H1 (cell line): ENCODE results near the gene SCN3A. TPM values are rescaled to one million over a fixed set of nuclear protein-coding genes. Genes with fewer than 3 reads are reported as not detected.
A peak's percentile ranks its signal among the peaks of the same experiment; 100 is the strongest.

Experiments
- CTCF ChIA-PET: fragments of 300-600 bp; sonication (Branson Sonifier 250); formaldehyde crosslinking; loops from one replicate; lab custom pipeline; 2021; ENCODE audit not compliant: partially characterized antibody; lab: Charles Lee
- POLR2A ChIA-PET: fragments of 300-600 bp; sonication (Branson Sonifier 250); formaldehyde crosslinking; loops from one replicate; lab custom pipeline; 2021; ENCODE audit warnings: inconsistent platforms; ENCODE audit not compliant: partially characterized antibody; lab: Charles Lee
- DNase-seq, 2 experiments: peaks; one replicate each; pipeline versions ENCODE4 v3.0.0 to v3.0.0-alpha.2; 2010 to 2022; ENCODE audit warnings: low spot score in 2 of 2, low read depth in 1 of 2, mixed read lengths in 1 of 2
- FAIRE-seq: peaks from 2 replicates; lab custom pipeline; 2011; peaks lifted over from hg19 to GRCh38; lab: Jason Lieb, UNC
- H2AFZ ChIP-seq: 2 replicates; pipeline ENCODE4 v1.8.1; 2012; ENCODE audit warnings: low read length, inconsistent platforms
- H2AK5ac ChIP-seq: 2 replicates; pipeline ENCODE4 v1.6.1; 2013; ENCODE audit warnings: low read depth, low read length
- H2BK120ac ChIP-seq: replicated peaks from 2 replicates; pipeline ENCODE3; 2013; ENCODE audit warnings: low read depth, low read length, inconsistent platforms
- H2BK12ac ChIP-seq: 2 replicates; pipeline ENCODE4 v1.6.1; 2013; ENCODE audit warnings: low read depth, low read length
- H2BK15ac ChIP-seq: 2 replicates; pipeline ENCODE4 v1.6.1; 2013; ENCODE audit warnings: low read length
- H2BK20ac ChIP-seq: 2 replicates; pipeline ENCODE4 v1.6.1; 2013; ENCODE audit warnings: low read length
- H2BK5ac ChIP-seq: 2 replicates; pipeline ENCODE4 v1.6.1; 2013; ENCODE audit warnings: low read depth, low read length
- H3K14ac ChIP-seq: 2 replicates; pipeline ENCODE4 v1.6.1; 2013; ENCODE audit warnings: inconsistent platforms; ENCODE audit not compliant: insufficient read length
- H3K18ac ChIP-seq: 2 replicates; pipeline ENCODE4 v1.6.1; 2013; ENCODE audit warnings: low read length; ENCODE audit errors: extremely low read depth
- H3K23ac ChIP-seq: 2 replicates; pipeline ENCODE4 v1.6.1; 2013; ENCODE audit warnings: inconsistent platforms; ENCODE audit not compliant: insufficient read length
- H3K23me2 ChIP-seq: 2 replicates; pipeline ENCODE4 v1.6.1; 2013; ENCODE audit warnings: low read depth, low read length
- H3K27ac ChIP-seq: 2 replicates; pipeline ENCODE4 v1.6.1; 2011; ENCODE audit warnings: low read depth, low read length, inconsistent platforms
- H3K27me3 ChIP-seq, 4 experiments: replicated peaks in 1 of 4; 1 replicate in 1 of 4; 2 replicates in 3 of 4; pipeline versions ENCODE4 v1.6.1 to v1.8.1; 2011 to 2013; ENCODE audit warnings: low read length in 3 of 4, mild to moderate bottlenecking in 3 of 4, inconsistent platforms in 2 of 4, mixed read lengths in 2 of 4, moderate library complexity in 1 of 4; ENCODE audit not compliant: control insufficient read depth in 3 of 4, insufficient read depth in 3 of 4; ENCODE audit errors: extremely low read depth in 1 of 4
- H3K36me3 ChIP-seq, 4 experiments: 2 replicates each; pipeline versions ENCODE4 v1.6.1 to v1.8.1; 2011 to 2013; ENCODE audit warnings: mild to moderate bottlenecking in 4 of 4, low read length in 3 of 4, moderate library complexity in 2 of 4, control low read depth in 1 of 4, inconsistent platforms in 1 of 4; ENCODE audit not compliant: insufficient read depth in 4 of 4, control insufficient read depth in 2 of 4
- H3K4ac ChIP-seq: replicated peaks from 2 replicates; pipeline ENCODE3; 2013; ENCODE audit warnings: low read length, low read depth, mixed read lengths, inconsistent platforms; ENCODE audit not compliant: insufficient read length
- H3K4me1 ChIP-seq, 4 experiments: replicated peaks in 1 of 4; 1 replicate in 1 of 4; 2 replicates in 3 of 4; pipeline versions ENCODE4 v1.6.1 to v1.8.1; 2011 to 2013; ENCODE audit warnings: low read length in 3 of 4, inconsistent platforms in 2 of 4, mixed read lengths in 1 of 4; ENCODE audit not compliant: insufficient read depth in 4 of 4, control insufficient read depth in 3 of 4
- H3K4me2 ChIP-seq, 2 experiments: 2 replicates each; pipeline versions ENCODE4 v1.6.1 to v1.8.1; 2011 to 2013; ENCODE audit warnings: low read depth in 2 of 2, low read length in 2 of 2, control low read depth in 1 of 2, inconsistent platforms in 1 of 2, mild to moderate bottlenecking in 1 of 2; ENCODE audit not compliant: insufficient read depth in 1 of 2
- H3K4me3 ChIP-seq, 4 experiments: fragments of 200-600, 300-600 bp in 1 of 4; sonication (generic), shearing (Covaris generic), sonication (Bioruptor Twin) in 1 of 4; 2 replicates each; pipeline versions ENCODE4 v1.5.1 to v1.8.1; 2011 to 2016; ENCODE audit warnings: low read length in 4 of 4, low read depth in 3 of 4, control low read depth in 2 of 4, inconsistent platforms in 2 of 4, mild to moderate bottlenecking in 2 of 4, mixed read lengths in 1 of 4, moderate library complexity in 1 of 4; ENCODE audit not compliant: insufficient read depth in 2 of 4; ENCODE audit errors: extremely low read depth in 1 of 4
- H3K56ac ChIP-seq: replicated peaks from 2 replicates; pipeline ENCODE3; 2013; ENCODE audit warnings: low read depth, mild to moderate bottlenecking, mixed read lengths, low read length, inconsistent platforms; ENCODE audit not compliant: insufficient read length
- H3K79me1 ChIP-seq: 2 replicates; pipeline ENCODE4 v1.6.1; 2013; ENCODE audit warnings: low read depth, low read length, control low read depth
- H3K79me2 ChIP-seq, 2 experiments: 2 replicates each; pipeline versions ENCODE4 v1.6.1 to v1.8.1; 2012 to 2013; ENCODE audit warnings: low read length in 2 of 2, mild to moderate bottlenecking in 2 of 2, inconsistent platforms in 1 of 2; ENCODE audit not compliant: insufficient read depth in 2 of 2, control insufficient read depth in 1 of 2
- H3K9ac ChIP-seq, 4 experiments: replicated peaks in 1 of 4; 1 replicate in 1 of 4; 2 replicates in 3 of 4; pipeline versions ENCODE4 v1.6.1 to v1.8.1; 2011 to 2013; ENCODE audit warnings: low read depth in 3 of 4, low read length in 3 of 4, control low read depth in 2 of 4, mild to moderate bottlenecking in 2 of 4, moderate library complexity in 2 of 4, inconsistent platforms in 1 of 4; ENCODE audit errors: extremely low read depth in 1 of 4
- H3K9me3 ChIP-seq, 2 experiments: 2 replicates each; pipeline versions ENCODE4 v1.6.1 to v1.8.1; 2012 to 2013; ENCODE audit warnings: mild to moderate bottlenecking in 2 of 2, moderate library complexity in 2 of 2, control low read depth in 1 of 2, inconsistent platforms in 1 of 2, low read depth in 1 of 2, low read length in 1 of 2, mixed read lengths in 1 of 2; ENCODE audit not compliant: insufficient read depth in 2 of 2
- H4K20me1 ChIP-seq, 2 experiments: replicated peaks in 1 of 2; 2 replicates each; pipeline versions ENCODE3 to v1.8.1; 2011 to 2013; ENCODE audit warnings: inconsistent platforms in 2 of 2, low read length in 2 of 2, mild to moderate bottlenecking in 1 of 2; ENCODE audit not compliant: insufficient read depth in 2 of 2, control insufficient read depth in 1 of 2
- H4K5ac ChIP-seq: 2 replicates; pipeline ENCODE4 v1.6.1; 2013; ENCODE audit warnings: low read length, low read depth, mixed read lengths, inconsistent platforms; ENCODE audit not compliant: insufficient read length
- H4K8ac ChIP-seq: 2 replicates; pipeline ENCODE4 v1.8.0; 2013; ENCODE audit warnings: mild to moderate bottlenecking, moderate library complexity, low read length, inconsistent platforms; ENCODE audit not compliant: insufficient read depth; ENCODE audit errors: extremely low read depth
- H4K91ac ChIP-seq: replicated peaks from 2 replicates; pipeline ENCODE3; 2013; ENCODE audit warnings: low read length, mixed read lengths, inconsistent platforms; ENCODE audit not compliant: insufficient read length
- BCL11A ChIP-seq, 2 experiments: IDR thresholded peaks; one replicate each; pipeline ENCODE4 v1.6.1; 2011; ENCODE audit warnings: low read depth in 2 of 2, low read length in 2 of 2, mild to moderate bottlenecking in 2 of 2
- BRCA1 ChIP-seq: IDR thresholded peaks from 2 replicates; pipeline ENCODE4 v1.6.1; 2012; ENCODE audit warnings: low read depth, low read length, improper control_type of control experiment
- CHD1 ChIP-seq: IDR thresholded peaks from 2 replicates; pipeline ENCODE4 v1.6.1; 2012; ENCODE audit warnings: low read depth, low read length, improper control_type of control experiment
- EP300 ChIP-seq, 2 experiments: IDR thresholded peaks; 1 replicate in 1 of 2; 2 replicates in 1 of 2; pipeline ENCODE4 v1.6.1; 2011 to 2012; ENCODE audit warnings: low read depth in 2 of 2, low read length in 2 of 2, mild to moderate bottlenecking in 2 of 2, borderline replicate concordance in 1 of 2, inconsistent platforms in 1 of 2, moderate library complexity in 1 of 2
- GABPA ChIP-seq: IDR thresholded peaks from 2 replicates; pipeline ENCODE4 v1.6.1; 2011; ENCODE audit warnings: mild to moderate bottlenecking, low read length, moderate library complexity, borderline replicate concordance; ENCODE audit not compliant: insufficient read depth
- HDAC6 ChIP-seq: IDR thresholded peaks from one replicate; pipeline ENCODE4 v1.7.1; 2012; ENCODE audit warnings: low read depth, mild to moderate bottlenecking, inconsistent platforms, low read length, moderate library complexity
- KDM1A ChIP-seq: fragments of 200-600, 300-600 bp; sonication (generic); IDR thresholded peaks from 2 replicates; pipeline ENCODE4 v1.7.1; 2016; ENCODE audit warnings: mild to moderate bottlenecking, low read length, borderline replicate concordance
- KDM4A ChIP-seq: IDR thresholded peaks from one replicate; pipeline ENCODE4 v1.7.1; 2012; ENCODE audit warnings: low read depth, mild to moderate bottlenecking, moderate library complexity, low read length, inconsistent platforms; ENCODE audit not compliant: severe bottlenecking
- POLR2A ChIP-seq, 2 experiments: IDR thresholded peaks; 1 replicate in 1 of 2; 2 replicates in 1 of 2; pipeline ENCODE4 v1.6.1; 2011; ENCODE audit warnings: low read depth in 2 of 2, low read length in 2 of 2, mild to moderate bottlenecking in 2 of 2; ENCODE audit errors: control extremely low read depth in 1 of 2
- SIRT6 ChIP-seq: IDR thresholded peaks from one replicate; pipeline ENCODE4 v1.7.1; 2012; ENCODE audit warnings: low read length, inconsistent platforms
- SP2 ChIP-seq: IDR thresholded peaks from 2 replicates; pipeline ENCODE4 v1.6.1; 2012; ENCODE audit warnings: mild to moderate bottlenecking, low read length, inconsistent platforms
- SP4 ChIP-seq: IDR thresholded peaks from 2 replicates; pipeline ENCODE4 v1.6.1; 2012; ENCODE audit warnings: low read length, inconsistent platforms
- TAF7 ChIP-seq: optimal IDR thresholded peaks from 2 replicates; pipeline ENCODE3; 2011; ENCODE audit warnings: low read depth, mild to moderate bottlenecking, inconsistent platforms, low read length, moderate library complexity, borderline replicate concordance
- TCF12 ChIP-seq: IDR thresholded peaks from 2 replicates; pipeline ENCODE4 v1.6.1; 2011; ENCODE audit warnings: low read depth, mild to moderate bottlenecking, low read length
- TEAD4 ChIP-seq: IDR thresholded peaks from 2 replicates; pipeline ENCODE4 v1.6.1; 2012; ENCODE audit warnings: low read depth, low read length, inconsistent platforms, mixed read lengths
- WGBS, 2 experiments: shearing (Covaris generic) in 1 of 2; methylation state at CpG; one replicate each; pipeline versions ENCODE4 v1.1.6 to v1.1.7; 2013 to 2015; ENCODE audit warnings: low lambda C conversion rate in 2 of 2, mixed read lengths in 2 of 2, inconsistent platforms in 1 of 2, low coverage in 1 of 2, missing lambda C conversion rate in 1 of 2; ENCODE audit not compliant: insufficient replicate concordance in 2 of 2, insufficient coverage in 1 of 2, insufficient read length in 1 of 2; ENCODE audit errors: extremely low coverage in 1 of 2, missing lambda C conversion rate in 1 of 2; 5-methylcytosine and 5-hydroxymethylcytosine counted together
- polyA plus RNA-seq, 7 experiments: library from polyadenylated mRNA; depleted of rRNA in 3 of 7; stranded (reverse) in 5 of 7; unstranded in 2 of 7; fragments of >200 nt in 5 of 7; fragments of 200-250 nt in 2 of 7; gene quantifications; 1 replicate in 5 of 7; 2 replicates in 1 of 7; 4 replicates in 1 of 7; pipeline versions ENCODE4 v1.2.1 to v1.2.3, GENCODE V29; 2011 to 2013; ENCODE audit warnings: missing spikeins in 2 of 7, mixed read lengths in 2 of 7
- total RNA-seq: library from RNA; stranded (reverse); fragmentation: NEBNext Ultra II Directional; extraction: Animal tissue kit (Norgen Biotek cat#: 25700); gene quantifications from 2 replicates; pipeline ENCODE4 v1.2.1, GENCODE V29; 2021

Gene SCN3A
- total and polyA plus RNA-seq, 2 of the 8 experiments (the other 6 are each of a cell fraction or from before 2014, with no cell fraction given): 0.02 TPM; not detected in 1

- no peak overlapping the region for H4K91ac ChIP-seq
- no peaks in the 10 kb centered on the region for H3K79me1 ChIP-seq
- no peak overlapping the region for H2BK15ac ChIP-seq
- H3K14ac ChIP-seq: no peak overlapping the region
- H3K23ac ChIP-seq: no peak overlapping the region
- no peak overlapping the region for H2BK5ac ChIP-seq
- no peak for FAIRE-seq
- WGBS, 2 experiments: 89% methylated on average over 2 of the region's 2 CpGs; no CpG with 5 or more reads in 1 of the 2 experiments
- no peak overlapping the region for H3K27ac ChIP-seq
- TF ChIP-seq SIRT6: no peak
- TF ChIP-seq GABPA: no peak
- no peak for TF ChIP-seq SP2
- no peak for TF ChIP-seq BCL11A (IDR thresholded peaks at IDR 0.05; ENCODE audit: low read depth in 2 of 2, low read length in 2 of 2)
- TF ChIP-seq TEAD4: no peak
- no peak for TF ChIP-seq BRCA1
- no peak for TF ChIP-seq POLR2A (IDR thresholded peaks at IDR 0.05; ENCODE audit: control extremely low read depth in 1 of 2, low read depth in 2 of 2, low read length in 2 of 2)
- no peak for TF ChIP-seq HDAC6
- no peak for TF ChIP-seq TCF12
- TF ChIP-seq TAF7: no peak
- TF ChIP-seq CHD1: no peak
- no peak for TF ChIP-seq SP4
- no peak for TF ChIP-seq KDM4A
- TF ChIP-seq EP300 (IDR thresholded peaks at IDR 0.05; ENCODE audit: borderline replicate concordance in 1 of 2, low read depth in 2 of 2, low read length in 2 of 2): no peak
- TF ChIP-seq KDM1A: no peak
- H2BK20ac ChIP-seq: no peak overlapping the region
- H2AK5ac ChIP-seq: no peak overlapping the region
- H3K4me1 ChIP-seq: no peaks in the 10 kb centered on the region
- no peak overlapping the region for H4K8ac ChIP-seq
- peak overlapping the region; percentile 62; the same call in 1 of the 2 replicates for H2AFZ ChIP-seq
- no peak overlapping the region for H3K4me3 ChIP-seq
- H3K79me2 ChIP-seq: no peaks in the 10 kb centered on the region
- H3K9ac ChIP-seq: no peak overlapping the region
- ChIA-PET POLR2A (no interaction called here), CTCF (interaction anchor here (0.9 kb wide), 1 partner anchor 143 kb away, joined by 4 read pairs; no protein-coding TSS in a partner anchor)
- no peak overlapping the region for H3K4ac ChIP-seq
- no peak overlapping the region for H3K18ac ChIP-seq
- H4K20me1 ChIP-seq: no peaks in the 10 kb centered on the region
- H3K9me3 ChIP-seq: no peaks in the 10 kb centered on the region
- H3K56ac ChIP-seq: no peak overlapping the region
- no peak overlapping the region for H4K5ac ChIP-seq
- no peaks in the 10 kb centered on the region for H3K27me3 ChIP-seq
- no peaks in the 10 kb centered on the region for H3K36me3 ChIP-seq
- H2BK120ac ChIP-seq: no peak overlapping the region
- H2BK12ac ChIP-seq: no peak overlapping the region
- H3K23me2 ChIP-seq: no peaks in the 10 kb centered on the region
- no peak overlapping the region for H3K4me2 ChIP-seq
- no peak for DNase-seq
Observed at GRCh38 chr2:165161510-165161909, 42.3 kb downstream of the SCN3A start.
